ENCODE results near the gene KLHDC7B. TPM values are rescaled to one million over a fixed set of nuclear protein-coding genes. Genes with fewer than 3 reads are reported as not detected.

KLHDC7B gene
- total and polyA plus RNA-seq, 2 of the 13 experiments (the other 11 are each of a cell fraction or from before 2014, with no cell fraction given): 0.11 TPM; not detected in 1

DNA sequence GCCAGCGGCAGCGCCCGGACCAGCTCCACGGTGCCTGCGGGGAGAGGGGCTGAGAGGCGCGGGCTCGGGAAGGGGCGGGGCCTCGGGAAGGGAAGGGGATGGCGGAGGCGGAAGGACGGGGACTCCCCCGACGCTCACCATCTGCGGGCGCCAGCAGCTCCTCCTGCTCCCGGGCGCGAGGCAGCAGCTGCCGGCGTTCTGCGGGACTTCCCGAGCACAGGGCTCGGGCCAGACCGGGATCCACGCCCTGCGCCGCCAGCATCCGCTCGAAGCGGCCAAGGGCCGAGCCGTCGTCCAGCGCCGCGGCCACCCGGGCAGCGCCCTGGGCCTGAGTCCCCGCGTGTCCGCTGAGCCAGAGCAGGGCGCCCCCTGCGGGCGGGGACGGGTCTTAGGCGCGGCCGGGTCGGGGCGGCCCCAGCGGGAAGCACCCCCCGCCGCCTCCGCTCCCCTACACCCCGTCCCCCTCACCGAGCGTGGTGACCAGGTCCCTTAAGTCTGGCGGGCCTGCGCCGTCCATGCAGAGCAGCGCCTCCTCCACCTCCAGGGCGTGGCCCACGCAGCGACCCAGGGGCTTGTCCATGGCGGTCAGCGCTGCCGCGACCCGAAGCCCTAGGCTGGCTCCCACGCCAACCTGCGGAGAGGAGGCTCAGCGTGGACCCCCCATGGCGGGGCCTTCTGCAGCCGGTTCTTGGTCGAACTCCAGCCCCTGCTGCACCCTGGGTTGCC is 19.4 kb upstream of the KLHDC7B start (continued):
- TF ChIP-seq, protein P1, sequence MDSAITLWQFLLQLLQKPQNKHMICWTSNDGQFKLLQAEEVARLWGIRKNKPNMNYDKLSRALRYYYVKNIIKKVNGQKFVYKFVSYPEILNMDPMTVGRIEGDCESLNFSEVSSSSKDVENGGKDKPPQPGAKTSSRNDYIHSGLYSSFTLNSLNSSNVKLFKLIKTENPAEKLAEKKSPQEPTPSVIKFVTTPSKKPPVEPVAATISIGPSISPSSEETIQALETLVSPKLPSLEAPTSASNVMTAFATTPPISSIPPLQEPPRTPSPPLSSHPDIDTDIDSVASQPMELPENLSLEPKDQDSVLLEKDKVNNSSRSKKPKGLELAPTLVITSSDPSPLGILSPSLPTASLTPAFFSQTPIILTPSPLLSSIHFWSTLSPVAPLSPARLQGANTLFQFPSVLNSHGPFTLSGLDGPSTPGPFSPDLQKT (CRISPR knock-in tag; IDR thresholded peaks at IDR 0.05; ENCODE audit: borderline replicate concordance): no peak

- Histone ChIP-seq H3K9me3 (ENCODE audit: low read length) (no peaks in the 10 kb centered on the region), H3K27ac (ENCODE audit: extremely low read length, insufficient read depth, low read length) (peak overlapping the region; percentile 94), H3K79me2 (ENCODE audit: insufficient read depth, low read length) (peaks cover 20% of the 10 kb centered on the region), H3K9ac (ENCODE audit: insufficient read depth, low read depth, low read length) (peak overlapping the region; percentile 91), H3K36me3 (replicated peaks in 1 of 2; ENCODE audit: control insufficient read depth in 1 of 2, insufficient read depth in 2 of 2, low read length in 2 of 2) (peaks cover 3 to 16% of the 10 kb centered on the region in 2 experiments; a peak in 4 of 5 replicates), H3K27me3 (ENCODE audit: control insufficient read depth in 1 of 2, insufficient read depth in 2 of 2, low read length in 2 of 2) (no peaks in the 10 kb centered on the region), H3K4me3 (replicated peaks in 1 of 3; ENCODE audit: insufficient read depth in 1 of 3, low read depth in 2 of 3, low read length in 3 of 3) (peak overlapping the region; percentile 70 to 84 (median 83)), H2AFZ (ENCODE audit: low read length) (no peak overlapping the region), H3K4me2 (ENCODE audit: low read depth, low read length) (peak overlapping the region; percentile 100), H3K4me1 (ENCODE audit: insufficient read depth, low read length) (peaks cover 61% of the 10 kb centered on the region), H4K20me1 (ENCODE audit: insufficient read depth, low read length) (peaks cover 19% of the 10 kb centered on the region)
- in situ Hi-C loops (cut with HindIII; ENCODE audit: extremely low pct_ligation_motif_present, low pct_unique_long_range_greater_than_20kb): no loop called here
- ATAC-seq (peak; percentile 29), FAIRE-seq (peak; percentile 72), DNase-seq (ENCODE audit: low spot score) (peak; percentile 70)
- intact Hi-C loops (cut with micrococcal nuclease; ENCODE audit: unreplicated experiment): loop anchor here (5.0 kb wide), 1 partner anchor 35 kb away; the partner anchor contains the start of gene SYCE3
- CTCF ChIA-PET (ENCODE audit: low intra/inter-chr PET ratio, low total read pairs): no interaction called here
- WGBS (ENCODE audit: low lambda C conversion rate): 16% methylated on average over 20 of the region's 29 CpGs
- POLR2A ChIA-PET: interaction anchor here (0.6 to 4.2 kb wide), 8 partner anchors 19 to 276 kb away, joined by 3 to 97 read pairs (median 3); partner anchors contain the start of genes ARSA, HDAC10, LMF2 and NCAPH2
- BruUV-seq (replicated peaks): TSS peak; percentile 34
- TF ChIP-seq ZNF704 (CRISPR knock-in tag; IDR thresholded peaks at IDR 0.05; ENCODE audit: borderline replicate concordance): peak; percentile 25; the same call in 1 of the 2 replicates
- no peak for TF ChIP-seq GPBP1L1 (CRISPR knock-in tag; IDR thresholded peaks at IDR 0.05)
- TF ChIP-seq ZNF552 (CRISPR knock-in tag; IDR thresholded peaks at IDR 0.05; ENCODE audit: borderline replicate concordance): no peak
- no peak for TF ChIP-seq PCBP2 (optimal IDR thresholded peaks at IDR 0.05; ENCODE audit: low read depth, low read length, poor library complexity, severe bottlenecking)
- peak; percentile 33; the same call in 1 of the 2 replicates for TF ChIP-seq ZNF333 (CRISPR knock-in tag; IDR thresholded peaks at IDR 0.05; ENCODE audit: borderline replicate concordance)
- no peak for TF ChIP-seq SRSF9 (IDR thresholded peaks at IDR 0.05; ENCODE audit: borderline replicate concordance, insufficient read depth, low read depth, low read length, poor library complexity, severe bottlenecking)
Measured at GRCh38 chr22:50526834-50527801, 18.6 kb upstream of the KLHDC7B start.
